ENCODE data around the gene ZP1.

GRCh38 chr11:60913793-60914632, 46.7 kb downstream of the ZP1 start, which contains the start of gene TMEM109:
- TF ChIP-seq POLR2AphosphoS5 (IDR thresholded peaks at IDR 0.05; ENCODE audit: low read depth, low read length) (peak; percentile 61), REST (IDR thresholded peaks at IDR 0.05; ENCODE audit: insufficient read depth in 1 of 2, low read depth in 2 of 2, low read length in 2 of 2) (no peak), SIN3A (IDR thresholded peaks at IDR 0.05; ENCODE audit: borderline replicate concordance, insufficient read depth, low read length) (peak; percentile 13; the same call in 1 of the 2 replicates)

Measured in PFSK-1 (cell line).